RPMI8226 (cell line): ENCODE measurements around the gene FAM216B.
A peak's percentile ranks its signal among the peaks of the same experiment; 100 is the strongest.
"Not testable (repeated sequence)": the region's sequence is repeated elsewhere in the genome, so short reads cannot be mapped to it uniquely, and the experiment has no call there.

Experiments
- DNase-seq: peaks from one replicate; pipeline ENCODE4 v3.0.0-alpha.2; 2015

FAM216B gene

DNA sequence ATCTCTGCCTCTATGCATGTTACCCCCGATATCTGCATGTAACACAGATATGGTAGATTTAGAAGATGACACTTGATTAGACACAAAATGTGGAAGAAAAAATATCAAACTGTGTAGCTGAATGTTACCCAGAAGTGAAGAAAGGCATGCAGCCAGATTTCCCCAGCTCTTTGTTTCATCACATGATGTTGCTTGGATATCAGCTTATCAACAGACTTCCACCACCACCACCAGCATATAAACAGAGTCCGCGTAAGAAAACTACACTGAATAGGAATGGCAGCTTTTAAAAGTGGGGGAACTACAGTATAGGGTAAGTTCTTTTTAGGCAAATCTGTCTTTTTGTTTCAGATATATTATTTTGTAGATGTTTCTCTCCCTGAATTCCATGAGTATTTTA lies at the start of gene FAM216B:
Gene FAM216B, plus strand, starts transcription at position 233 of the 400 bp plus-strand sequence. CDS start 2,484 bp downstream, outside the sequence.
- DNase-seq, result no peak

- DNase-seq, result no peak
These were observed 49.3 kb upstream of the FAM216B start for GRCh38 chr13:42732073-42732472.

DNA sequence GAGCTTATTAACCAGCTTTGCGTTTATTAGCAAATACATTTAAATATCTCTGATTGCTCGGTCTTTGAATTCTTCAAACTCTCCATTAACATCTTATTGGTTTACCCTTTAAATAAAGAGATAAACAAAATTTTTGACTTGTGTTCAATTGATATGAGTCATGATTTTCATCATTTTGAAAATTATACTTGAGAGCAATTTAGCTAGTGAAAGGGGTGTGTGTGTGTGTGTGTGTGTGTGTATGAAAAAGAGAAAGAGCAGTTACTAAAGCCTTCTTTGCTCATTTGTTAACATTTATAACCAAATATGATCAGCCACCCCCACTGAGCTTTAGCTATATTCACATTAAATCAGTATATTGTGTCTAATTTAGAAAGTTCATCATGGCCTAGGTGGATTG lies 48.3 kb upstream of the FAM216B start:
- no peak for DNase-seq

- no peak for DNase-seq
These were observed 46.4 kb upstream of the FAM216B start for GRCh38 chr13:42735010-42735409.

- DNase-seq, result peak; percentile 42
These were observed 40.6 kb upstream of the FAM216B start for GRCh38 chr13:42740753-42741152.

- DNase-seq, result no peak
These were observed 39.5 kb upstream of the FAM216B start for GRCh38 chr13:42741914-42742313.

DNA sequence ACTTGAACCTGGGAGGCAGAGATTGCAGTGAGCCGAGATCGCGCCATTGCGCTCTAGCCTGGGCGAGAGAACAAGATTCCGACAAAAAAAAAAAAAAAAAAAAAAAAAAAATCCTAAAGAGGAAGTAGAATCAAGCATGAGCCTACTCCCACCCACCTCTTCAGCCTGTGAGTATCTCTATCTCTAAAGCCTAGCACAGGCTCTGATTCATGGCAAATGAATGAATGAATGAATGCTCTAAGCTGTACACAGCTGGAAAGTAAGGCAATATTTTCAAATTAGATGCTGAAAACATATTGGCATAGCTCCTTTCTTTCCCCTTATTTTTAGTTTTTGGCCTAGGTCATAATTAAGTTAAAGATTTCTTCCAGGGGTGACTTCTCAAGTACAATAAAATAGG lies 35.7 kb upstream of the FAM216B start:
- no peak for DNase-seq

DNA sequence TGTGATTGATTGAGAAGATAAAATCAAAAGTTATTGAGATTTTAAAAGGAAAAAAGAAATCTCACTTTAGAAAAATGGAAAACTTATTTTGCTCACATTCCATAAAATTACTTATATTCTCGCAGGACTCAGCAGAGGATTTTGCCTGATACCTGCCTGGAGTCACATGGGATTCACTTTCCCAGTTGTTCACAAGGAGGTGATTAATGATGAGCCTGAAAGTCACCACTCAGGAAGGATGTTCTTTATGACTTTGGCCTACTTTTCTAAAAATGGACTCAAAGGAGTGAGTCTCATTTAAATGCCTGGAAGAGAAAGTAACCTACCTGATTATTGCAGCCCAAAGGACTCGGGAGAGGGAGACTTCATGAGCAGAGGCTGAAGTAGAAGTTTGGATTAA lies 34.5 kb upstream of the FAM216B start:
- DNase-seq, result no peak

DNA sequence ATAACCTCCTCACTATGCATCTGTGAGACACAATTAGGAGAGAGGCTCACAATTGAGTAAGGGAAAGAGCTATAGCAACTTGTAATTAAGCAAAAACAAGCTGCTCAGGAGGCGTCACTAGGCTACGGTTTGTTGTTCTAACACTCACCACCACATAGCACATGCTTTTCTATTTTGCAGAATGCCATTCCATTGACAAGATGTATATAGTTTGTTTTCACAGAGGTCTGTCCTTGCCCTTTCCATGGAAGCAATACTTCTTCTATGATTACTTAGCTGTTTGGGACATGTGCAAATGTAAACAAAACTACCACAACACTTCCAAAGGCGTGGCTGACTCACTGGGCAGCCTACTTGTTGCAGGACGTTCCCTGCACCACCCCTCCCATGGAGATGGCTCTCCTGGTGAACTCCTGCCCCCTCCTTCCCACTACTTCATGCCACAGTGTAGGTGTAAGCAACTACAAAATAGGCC lies 33.9 kb upstream of the FAM216B start:
- no peak for DNase-seq

- DNase-seq, result no peak
These were observed 30.6 kb upstream of the FAM216B start for GRCh38 chr13:42750794-42751193.

GRCh38 chr13:42751693-42752092 lies 29.7 kb upstream of the FAM216B start:
- no peak for DNase-seq

- no peak for DNase-seq
These were observed 28.7 kb upstream of the FAM216B start for GRCh38 chr13:42752731-42753130.

- no peak for DNase-seq
These were observed 27.7 kb upstream of the FAM216B start for GRCh38 chr13:42753697-42754096.

GRCh38 chr13:42754801-42755510 lies 26.4 kb upstream of the FAM216B start:
- no peak for DNase-seq

- DNase-seq, result no peak
These were observed 23.5 kb upstream of the FAM216B start for GRCh38 chr13:42757678-42758420.

DNA sequence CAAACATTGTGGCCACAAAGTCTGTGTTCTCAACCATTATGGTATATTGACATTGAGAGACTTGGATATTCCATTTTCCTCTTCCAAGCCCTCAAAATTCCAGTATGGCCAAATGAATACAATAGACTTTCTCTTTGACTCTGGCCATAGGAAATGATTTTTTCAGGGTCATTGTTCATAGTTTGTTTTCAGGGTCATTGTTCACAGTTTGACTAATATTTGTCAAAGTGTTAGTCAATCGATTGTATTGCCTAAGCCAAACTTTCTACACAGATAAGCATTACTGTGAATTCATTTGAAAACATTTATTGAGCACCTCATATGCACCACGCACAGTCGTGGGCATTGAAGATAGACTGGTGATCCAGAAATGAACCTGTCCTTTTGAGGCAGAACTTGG lies 22.9 kb upstream of the FAM216B start:
- no peak for DNase-seq

DNA sequence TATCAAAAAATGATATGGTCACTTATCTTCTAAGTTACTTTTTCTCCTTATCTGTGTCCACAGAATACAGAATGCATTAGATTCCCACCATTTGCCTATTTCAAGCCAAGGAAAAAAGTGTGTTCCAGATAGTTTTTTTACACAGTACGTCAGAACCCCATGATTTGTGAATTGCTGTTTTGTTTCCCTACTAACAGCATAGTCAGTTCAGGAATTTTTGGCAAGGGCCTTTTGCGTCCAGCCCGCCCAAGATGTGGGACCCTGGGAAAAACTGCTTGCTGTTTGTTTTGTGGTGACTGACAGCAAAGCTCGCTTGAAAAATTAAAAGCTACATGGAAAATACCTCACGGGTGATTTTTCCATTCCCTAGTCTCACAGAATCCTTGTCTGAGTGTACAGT lies 20.4 kb upstream of the FAM216B start:
- DNase-seq, result no peak

DNA sequence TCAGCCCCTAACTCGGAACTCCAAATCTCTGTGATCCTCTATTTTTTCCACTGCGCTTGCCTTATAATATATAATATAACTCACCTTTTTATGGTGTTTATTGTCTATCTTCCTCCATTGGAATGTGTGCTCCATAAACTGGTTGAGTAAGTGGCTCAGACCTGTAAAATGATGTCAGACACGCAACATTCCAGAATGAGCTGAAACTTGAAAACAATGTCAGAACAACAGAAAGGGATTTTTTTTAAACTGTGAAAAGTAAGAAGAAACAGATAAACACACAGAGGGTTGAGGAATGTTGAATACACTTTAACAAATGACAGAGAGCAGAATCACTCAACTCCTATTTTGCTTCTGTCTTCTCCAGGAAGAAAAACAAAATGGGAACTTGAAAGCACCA lies 19.1 kb upstream of the FAM216B start:
- no peak for DNase-seq

- DNase-seq, result no peak
These were observed 18.5 kb upstream of the FAM216B start for GRCh38 chr13:42762917-42763316.

DNA sequence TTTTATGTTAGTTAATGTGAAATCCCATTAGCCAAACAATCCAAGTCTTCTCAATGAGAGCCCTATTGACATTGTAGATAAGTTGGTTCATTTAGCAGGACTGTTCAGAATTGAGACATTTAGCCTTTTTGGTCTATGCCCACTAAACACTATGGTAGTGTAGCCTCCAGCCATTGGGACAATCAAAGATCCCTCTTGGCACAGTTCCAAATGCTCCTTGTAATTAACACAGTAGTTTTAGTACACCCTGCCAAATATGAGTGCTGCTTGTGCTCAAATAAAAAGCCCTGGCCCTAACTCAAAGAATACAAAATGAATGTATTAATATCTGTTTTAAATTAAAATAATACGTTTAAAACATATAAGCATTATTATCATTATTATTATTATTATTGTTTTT lies 15.4 kb upstream of the FAM216B start:
- no peak for DNase-seq

GRCh38 chr13:42769650-42770049 lies 11.7 kb upstream of the FAM216B start:
- DNase-seq, result no peak

GRCh38 chr13:42776558-42776957 lies 4.8 kb upstream of the FAM216B start:
- DNase-seq, result not testable (repeated sequence)

DNA sequence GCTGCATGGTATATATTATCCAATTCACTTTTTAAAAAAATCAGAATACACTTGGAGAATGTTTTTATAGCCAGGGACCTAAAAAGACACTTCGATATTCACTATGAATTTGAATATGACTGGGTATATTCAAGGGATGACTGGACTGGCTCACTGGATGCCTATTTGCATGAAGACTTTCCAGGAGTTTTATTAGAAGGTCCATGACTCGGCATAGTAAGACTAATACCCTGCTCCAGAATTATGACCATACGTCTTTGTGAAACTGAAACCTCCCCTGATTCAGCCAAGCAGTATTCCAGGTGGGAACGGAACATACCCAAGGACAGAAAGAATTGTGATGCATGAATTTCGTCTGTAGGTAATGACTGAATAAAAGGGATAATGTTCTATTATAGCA lies 3.9 kb upstream of the FAM216B start:
- no peak for DNase-seq

DNA sequence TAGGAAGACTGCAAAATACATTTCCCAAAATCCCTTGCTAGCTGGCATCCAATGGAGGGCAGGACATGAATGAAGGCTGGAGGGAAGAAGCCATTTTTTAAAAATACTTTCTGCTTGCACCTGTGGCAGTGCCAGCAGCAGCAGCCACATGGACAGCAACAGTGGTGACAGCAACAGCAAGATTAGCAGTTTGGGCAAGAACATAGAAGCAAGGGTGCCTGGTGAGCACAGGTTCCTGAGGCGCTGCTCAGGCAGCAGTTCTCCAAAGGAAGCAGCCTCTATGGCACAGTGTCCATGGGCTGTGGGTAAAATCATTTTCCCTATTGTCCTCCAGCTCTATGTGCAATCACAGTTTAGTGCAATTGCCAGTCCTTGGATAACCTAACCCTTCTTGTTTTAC lies 1.3 kb upstream of the FAM216B start:
- no peak for DNase-seq

DNA sequence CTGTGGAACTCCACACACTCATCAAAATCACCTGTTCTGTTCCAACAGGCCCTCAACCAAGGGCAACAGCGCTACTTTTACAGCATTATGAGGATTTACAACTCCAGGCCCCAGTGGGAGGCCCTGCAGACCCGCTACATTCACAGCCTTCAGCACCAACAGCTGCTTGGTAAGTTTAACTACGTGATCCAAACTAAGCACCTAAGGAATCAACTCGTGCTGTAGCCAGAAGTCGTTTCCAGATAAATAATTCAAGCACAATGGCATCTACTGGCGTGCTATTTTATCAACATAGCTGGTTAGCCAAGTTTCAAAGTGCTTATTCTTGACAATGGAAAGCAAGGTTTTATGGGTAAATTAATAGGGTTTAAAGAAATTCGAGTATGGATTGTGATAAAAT lies 5.3 kb downstream of the FAM216B start:
- DNase-seq, result no peak
